ENCODE measurements around the gene LPCAT1.
"Not testable (repeated sequence)": the region's sequence is repeated elsewhere in the genome, so short reads cannot be mapped to it uniquely, and the experiment has no call there.

LPCAT1 gene

DNA sequence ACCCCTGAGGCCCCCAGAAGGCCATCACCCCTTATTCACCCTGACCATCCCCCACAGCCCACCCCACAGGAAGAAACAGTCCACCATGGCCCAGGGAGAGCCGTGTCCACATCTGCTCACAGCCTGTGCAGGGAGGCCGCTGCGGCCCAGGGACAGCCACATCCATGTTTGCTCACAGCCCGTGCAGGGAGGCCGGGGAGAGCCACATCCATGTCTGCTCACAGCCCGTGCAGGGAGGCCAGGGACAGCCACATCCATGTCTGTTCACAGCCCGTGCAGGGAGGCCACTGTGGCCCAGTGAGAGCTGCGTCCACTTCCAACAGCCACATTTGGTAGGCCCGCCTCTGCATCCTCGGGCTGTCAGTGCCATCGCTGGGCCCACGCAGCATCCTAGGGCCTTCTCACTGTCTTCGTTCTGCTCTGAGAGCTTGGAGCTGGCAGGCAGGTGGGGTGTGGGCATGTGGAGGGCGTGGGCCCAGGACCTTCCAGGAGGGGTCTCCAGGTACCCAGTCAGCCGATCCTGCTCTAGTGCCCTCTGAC is 38.1 kb downstream of the LPCAT1 start:
- DNase-seq (ENCODE audit: extremely low spot score, insufficient read length, low read depth) (no peak), FAIRE-seq (no peak)

DNA sequence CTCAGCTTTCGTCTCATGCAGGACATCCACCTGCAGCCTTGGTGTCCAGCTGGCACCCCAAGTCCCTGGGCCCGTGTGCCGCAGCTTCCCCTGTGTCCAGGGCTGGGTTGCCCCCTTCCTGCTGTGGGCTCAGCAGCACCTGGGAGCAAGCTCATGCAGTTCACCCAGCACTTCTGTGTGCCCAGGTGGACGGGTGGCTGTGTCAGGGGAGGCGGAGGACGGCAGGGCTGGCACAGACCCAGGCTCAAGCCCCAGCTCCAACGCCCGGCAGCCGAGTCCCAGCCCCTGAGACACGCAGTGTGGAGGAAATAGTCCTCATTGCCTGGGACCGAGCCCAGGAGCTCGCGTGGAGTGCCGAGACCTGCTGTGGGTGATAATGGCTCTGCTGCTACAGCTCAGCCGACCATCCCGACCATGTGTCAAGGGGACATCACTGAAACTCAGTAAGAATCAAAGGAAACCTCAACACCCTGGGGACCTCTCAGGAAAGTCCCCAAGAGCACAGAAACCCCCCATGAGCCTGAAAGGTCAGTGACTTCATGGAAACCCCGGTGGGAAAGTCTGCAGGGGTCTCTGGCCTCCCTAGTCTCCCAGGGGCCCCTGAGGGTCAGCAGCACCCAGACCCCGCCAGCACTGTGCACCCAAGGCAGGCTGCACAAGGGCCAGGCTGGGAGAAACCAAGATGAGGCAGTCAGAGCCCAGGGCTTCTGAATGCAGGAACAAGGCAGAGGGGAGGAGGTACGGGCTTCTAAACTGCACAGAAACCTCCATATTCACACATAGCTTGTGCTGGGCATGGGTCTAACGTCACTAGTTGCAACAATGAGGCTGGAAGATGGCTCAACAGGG is 38.8 kb downstream of the LPCAT1 start:
- DNase-seq (ENCODE audit: extremely low spot score, insufficient read length, low read depth): peak; percentile 70
- FAIRE-seq: peak; percentile 91

DNA sequence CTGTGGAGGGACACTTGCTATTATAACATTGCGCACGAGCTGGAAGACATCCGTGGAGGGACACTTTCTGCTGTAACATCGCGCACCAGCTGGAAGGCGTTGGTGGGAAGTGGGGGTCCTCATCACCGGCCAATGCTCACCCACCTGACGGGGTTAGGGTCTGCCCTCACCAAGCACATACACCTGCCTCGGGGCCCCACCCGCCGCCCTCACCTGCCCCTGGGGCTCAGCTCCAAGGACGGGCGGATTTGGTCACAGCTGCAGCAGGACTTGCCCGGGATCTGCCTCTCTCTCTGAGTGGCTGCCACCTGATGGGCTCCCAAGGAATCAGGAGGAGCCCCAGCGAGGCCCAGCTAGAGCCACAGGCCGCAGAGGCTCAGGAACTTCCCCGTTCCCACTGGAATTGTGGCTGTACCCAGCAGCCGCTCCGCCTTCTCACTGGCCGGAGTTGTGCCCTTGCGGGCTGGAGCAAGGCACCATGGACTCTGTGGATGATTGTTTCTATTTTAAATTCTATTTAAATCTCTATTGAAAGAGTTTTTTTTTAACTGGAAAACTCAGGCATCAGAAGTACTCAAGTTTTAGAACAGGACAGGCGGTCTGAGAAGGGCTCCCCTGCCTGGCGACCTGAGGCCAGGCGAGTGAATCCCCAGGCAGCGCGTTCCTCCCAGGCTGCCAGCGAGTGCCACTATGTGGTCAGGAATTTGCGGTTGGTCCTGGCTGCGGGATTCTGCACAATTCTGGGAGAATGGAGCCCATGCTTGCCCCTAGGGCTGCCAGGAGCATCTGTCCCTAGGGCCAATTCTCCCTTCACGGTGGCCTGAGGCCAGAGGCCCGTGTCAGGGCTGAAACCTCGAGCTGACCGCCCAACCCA is 39.7 kb downstream of the LPCAT1 start:
- DNase-seq (ENCODE audit: extremely low spot score, insufficient read length, low read depth): no peak
- FAIRE-seq: no peak

DNA sequence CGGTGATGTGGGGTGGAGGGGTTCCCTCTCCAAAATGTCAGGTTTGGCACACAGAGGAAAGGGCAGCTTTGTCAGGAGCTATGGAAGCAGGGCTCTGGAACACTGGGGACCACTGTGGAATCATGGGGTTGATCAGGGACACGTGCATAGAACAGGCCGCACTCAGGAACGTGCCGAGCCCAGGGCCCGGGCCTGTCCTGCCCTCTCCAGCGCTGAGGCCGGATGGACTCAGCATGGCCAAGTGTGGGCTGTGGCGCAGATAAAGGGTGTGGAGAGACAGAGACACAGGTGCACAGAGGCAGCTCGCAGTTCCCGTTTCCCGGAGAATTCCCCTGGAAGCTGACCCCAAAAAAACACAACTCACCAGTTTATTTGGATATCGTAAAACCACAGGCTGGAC is 40.7 kb downstream of the LPCAT1 start:
- DNase-seq (ENCODE audit: extremely low spot score, insufficient read length, low read depth): no peak
- no peak for FAIRE-seq

DNA sequence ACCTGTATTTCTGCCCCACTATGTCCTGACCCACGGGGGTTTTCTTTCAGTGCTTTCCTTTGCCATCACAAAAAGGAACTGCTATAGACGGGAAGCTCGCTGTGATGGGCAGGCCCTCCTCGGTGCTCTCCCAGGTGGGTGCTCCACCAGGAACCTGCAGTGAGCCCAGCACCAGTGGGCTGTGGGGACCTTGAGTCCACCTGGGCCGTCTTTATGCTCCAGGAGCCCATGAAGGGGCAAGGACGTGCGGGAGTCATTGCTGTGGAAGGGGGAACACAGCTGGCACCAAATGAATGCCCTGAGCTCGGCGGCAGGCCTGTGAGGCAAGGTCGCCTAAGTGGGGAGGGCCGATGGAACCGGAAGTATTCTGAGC is 41.8 kb downstream of the LPCAT1 start:
- DNase-seq (ENCODE audit: extremely low spot score, insufficient read length, low read depth): no peak
- FAIRE-seq: no peak

DNA sequence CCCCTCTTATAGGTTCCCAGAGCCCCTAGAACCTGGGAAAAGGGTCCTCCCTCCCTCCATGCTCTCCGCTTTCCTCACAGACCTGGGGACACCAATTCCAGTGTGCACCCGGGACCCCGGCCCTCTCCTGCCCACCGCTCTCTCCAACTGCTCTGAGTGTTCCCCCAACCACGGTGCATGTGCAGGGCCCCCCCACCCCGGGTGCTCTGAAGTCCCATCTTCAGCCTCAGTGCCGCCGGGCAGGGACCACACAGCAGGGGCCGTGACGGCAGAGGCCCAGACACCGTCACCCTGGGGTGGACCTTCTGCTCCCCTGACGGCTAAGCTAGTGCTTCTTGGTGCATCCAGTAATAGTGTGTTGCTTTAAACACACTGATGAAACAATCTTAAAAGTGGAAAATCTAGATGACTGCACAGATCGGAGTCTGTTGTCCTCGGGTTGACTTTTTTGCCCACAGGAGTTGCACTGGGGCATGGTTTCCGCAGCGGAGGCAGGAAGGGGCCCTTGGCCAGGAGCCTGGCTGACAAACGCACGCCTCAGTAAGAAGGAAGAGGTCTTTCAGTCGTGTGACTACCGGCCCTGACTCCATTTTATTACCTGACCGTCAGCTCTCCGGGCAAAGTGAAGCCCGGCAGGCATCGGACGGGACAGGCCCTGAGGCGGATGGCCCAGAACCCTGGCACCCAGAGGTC is 42.3 kb downstream of the LPCAT1 start:
- FAIRE-seq (no peak), DNase-seq (ENCODE audit: extremely low spot score, insufficient read length, low read depth) (no peak)

DNA sequence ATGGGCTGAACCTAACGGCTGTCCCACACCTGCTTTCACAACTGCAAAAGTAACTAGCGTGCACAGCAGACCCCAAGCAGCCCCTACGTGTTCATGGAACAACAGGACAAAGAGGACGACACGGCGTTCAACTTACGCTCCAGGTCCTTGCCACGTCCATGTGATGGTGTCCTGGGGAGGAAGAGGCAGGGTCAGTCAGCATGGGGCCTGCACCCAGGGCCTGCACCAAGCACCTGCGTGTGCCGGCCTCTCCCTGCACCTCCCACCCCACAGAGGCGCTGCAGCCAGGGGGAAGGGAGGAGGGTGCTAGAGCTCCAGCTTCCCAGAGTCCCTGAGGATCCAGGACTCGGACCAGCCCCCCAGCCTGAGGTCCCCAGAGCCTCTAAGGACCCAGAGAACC is 43.0 kb downstream of the LPCAT1 start:
- FAIRE-seq: peak; percentile 50
- DNase-seq (ENCODE audit: extremely low spot score, insufficient read length, low read depth): no peak

DNA sequence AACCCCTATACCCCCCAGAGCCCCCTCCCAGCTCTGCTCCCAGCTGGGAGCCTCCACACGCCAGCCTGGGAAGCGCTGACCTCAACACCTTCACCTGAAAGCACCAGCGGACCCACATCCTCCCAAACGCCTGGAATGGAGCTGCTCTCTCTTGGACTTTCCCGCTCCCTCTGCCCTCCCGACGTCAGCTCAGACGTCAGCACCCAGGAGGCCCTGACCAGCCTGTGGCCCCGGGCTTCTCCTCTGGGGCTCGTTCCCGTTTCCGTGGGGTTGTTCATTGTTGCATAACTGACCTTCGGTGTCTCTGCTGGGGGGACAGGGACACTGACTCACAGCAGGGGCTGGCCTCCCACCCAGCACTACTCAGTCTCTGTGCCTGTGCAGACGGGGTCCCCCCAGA is 43.5 kb downstream of the LPCAT1 start:
- FAIRE-seq (no peak), DNase-seq (ENCODE audit: extremely low spot score, insufficient read length, low read depth) (no peak)

DNA sequence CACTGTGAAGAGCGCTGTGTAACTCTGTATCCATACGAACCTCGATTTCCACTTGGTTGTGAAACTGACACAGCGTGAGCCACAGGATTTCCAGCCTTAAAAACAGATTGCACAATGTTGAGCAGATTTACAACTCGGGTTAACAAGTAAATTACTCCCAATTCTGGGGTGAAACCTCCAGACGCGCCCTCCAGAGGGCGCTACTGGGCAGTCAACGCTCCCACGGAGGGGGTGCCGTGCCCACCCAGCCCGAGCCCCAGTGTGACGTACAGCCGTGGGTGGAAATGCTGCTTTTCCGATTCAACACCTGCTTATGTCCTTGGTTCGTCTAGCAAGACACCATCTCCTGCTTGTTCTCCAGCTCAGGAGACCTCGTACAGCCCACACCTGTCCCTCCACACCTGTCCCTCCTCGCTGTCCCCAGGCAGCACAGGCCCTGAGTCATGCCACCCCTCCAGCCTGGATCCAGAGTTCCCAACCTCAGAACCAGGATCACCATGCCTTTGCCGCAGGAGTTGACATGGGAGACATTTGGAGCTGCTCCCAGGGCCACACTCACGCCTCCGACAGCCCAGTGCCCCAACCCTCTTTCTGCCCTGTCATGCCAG is 44.1 kb downstream of the LPCAT1 start:
- FAIRE-seq (peak; percentile 63), DNase-seq (ENCODE audit: extremely low spot score, insufficient read length, low read depth) (no peak)

DNA sequence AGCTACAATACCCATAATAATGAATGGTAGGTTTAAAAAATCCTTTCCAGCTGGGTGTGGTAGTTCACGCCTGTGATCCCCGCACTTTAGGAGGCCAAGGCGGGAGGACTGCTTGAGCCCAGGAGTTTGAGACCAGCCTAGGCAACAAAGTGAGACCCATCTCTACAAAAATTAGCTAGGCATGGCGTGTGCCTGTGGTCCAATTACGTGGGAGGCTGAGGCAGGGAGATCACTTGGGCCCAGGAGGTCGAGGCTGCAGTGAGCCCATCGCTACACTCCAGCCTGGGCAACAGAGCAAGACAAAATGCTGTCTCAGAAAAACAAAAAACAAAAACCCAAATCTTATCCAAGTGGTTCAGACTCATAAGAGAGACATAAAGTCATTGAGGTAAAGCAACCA is 44.7 kb downstream of the LPCAT1 start:
- FAIRE-seq: no peak
- DNase-seq (ENCODE audit: extremely low spot score, insufficient read length, low read depth): no peak

DNA sequence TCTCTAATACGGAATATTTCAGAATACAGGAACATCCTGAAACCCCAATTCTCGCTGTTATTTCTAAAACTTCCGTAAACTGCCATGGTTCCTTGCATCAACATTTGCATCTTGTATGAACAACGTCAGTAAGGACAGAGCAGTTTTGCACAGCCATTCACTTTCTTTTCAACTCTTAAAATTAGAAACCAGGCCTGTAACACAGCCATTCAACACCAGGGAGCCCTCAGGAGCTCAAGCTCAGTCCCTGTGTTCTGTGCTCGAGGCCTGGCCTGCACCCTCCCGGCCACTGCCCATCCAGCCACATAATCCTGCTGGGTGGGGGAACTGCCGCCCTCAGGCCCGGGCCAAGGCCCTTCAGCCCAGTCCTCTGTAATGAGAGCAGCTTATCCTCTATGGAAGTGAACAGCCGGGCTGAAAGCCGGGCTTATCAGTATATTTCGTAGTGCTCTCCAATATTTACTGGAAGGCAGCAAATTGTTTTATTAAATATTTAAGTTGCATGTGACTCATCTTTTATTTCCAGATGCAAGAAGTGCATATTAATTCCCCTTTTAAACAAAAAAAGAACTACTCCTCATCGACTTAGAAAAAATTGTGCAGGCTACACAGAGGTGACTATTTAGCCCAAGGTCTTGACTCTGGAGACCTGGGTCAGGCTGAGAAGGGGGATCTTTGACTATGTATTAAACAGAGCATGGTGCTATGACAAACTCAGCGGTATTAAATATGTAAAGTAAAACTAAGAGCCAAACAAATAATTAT is 45.3 kb downstream of the LPCAT1 start:
- no peak for DNase-seq (ENCODE audit: extremely low spot score, insufficient read length, low read depth)
- FAIRE-seq: no peak

DNA sequence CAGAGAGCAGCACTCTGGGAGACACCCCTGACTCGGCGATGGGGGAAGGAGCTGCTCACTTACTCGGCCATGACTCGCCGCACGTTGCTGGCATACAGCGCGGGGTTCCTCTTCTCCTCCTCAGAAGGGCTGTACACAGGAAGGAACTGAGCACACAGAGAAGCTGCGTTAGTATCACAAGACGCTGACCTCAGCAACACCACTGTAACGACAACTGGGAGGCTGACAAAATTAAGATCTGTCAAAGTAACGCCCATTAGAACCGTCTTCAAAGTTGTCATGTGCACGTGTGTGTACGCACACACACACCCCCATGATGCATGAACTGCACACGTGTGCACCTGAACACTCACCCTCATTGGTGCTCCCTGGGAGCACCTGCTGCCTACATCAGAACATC is 46.4 kb downstream of the LPCAT1 start:
- FAIRE-seq (no peak), DNase-seq (ENCODE audit: extremely low spot score, insufficient read length, low read depth) (no peak)

DNA sequence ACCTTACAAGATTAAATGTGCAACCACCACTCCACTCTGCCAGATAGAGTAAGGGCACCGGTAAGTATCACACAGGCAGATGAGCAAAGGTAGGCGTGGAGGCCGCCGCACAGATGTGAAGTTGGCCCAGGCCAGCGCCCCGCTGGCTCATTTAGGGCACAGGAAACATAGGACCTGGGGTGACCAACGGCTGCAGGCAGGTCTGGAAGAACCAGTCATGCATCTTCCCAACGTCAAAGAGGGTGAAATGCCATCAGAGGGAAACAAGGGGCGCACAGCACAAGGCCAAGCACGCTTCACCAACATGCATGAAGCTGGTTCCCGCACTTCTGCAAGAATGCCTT is 46.8 kb downstream of the LPCAT1 start:
- DNase-seq (ENCODE audit: extremely low spot score, insufficient read length, low read depth): no peak
- FAIRE-seq: no peak

DNA sequence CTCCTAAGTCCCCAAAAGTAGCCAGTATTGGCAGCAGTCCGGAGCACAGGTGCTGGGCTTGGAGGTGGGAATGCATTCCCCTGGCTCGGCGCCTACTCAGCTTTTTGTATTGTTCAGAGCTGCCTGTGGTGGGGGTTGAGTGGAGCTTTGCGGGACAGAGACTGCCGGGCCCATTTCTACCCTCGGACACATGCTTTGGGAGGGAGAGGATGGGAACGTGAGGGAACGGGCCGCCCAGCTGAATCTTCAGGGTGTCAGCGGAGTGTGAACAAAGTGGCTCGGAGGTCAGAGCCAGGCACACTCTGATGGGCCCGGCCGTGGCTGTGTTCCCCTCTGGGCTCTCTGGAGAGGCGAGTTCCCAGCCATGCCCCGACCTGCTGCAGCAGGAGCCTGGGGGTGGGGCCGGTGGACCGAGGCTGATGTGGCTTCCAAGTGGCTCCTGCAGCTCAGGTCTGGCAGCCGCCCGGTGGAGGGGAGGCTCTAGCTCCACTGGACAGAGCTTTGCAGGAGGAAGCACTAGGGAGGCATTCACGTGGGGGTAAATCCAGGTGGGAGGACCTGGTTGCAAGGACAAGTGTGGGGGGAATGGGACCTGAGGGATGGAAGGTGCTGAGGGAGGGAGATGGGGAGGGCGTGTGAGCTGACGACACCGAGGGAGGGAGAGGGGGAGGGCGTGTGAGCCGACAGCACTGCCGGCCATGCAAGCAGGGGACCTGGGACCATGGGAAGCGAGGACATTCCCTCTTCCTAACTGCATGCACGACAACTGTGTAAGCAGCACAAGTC is 47.4 kb downstream of the LPCAT1 start:
- no peak for DNase-seq (ENCODE audit: extremely low spot score, insufficient read length, low read depth)
- FAIRE-seq: no peak

DNA sequence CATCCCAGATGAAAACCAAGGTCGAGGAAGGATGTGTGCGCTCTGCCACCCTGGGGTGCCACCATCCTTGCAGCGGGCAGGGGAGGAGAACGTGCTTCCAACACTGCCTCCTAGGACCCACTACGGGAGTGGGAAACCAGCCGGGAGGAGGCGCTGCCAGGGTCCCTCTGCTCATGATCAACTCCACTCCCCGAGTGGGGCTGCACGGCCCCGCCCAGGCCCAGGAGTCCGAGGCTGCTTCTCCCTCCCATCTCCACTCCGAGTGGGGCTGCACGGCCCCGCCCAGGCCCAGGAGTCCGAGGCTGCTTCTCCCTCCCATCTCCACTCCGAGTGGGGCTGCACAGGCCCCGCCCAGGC is 48.2 kb downstream of the LPCAT1 start:
- DNase-seq (ENCODE audit: extremely low spot score, insufficient read length, low read depth); FAIRE-seq: not testable (repeated sequence)

DNA sequence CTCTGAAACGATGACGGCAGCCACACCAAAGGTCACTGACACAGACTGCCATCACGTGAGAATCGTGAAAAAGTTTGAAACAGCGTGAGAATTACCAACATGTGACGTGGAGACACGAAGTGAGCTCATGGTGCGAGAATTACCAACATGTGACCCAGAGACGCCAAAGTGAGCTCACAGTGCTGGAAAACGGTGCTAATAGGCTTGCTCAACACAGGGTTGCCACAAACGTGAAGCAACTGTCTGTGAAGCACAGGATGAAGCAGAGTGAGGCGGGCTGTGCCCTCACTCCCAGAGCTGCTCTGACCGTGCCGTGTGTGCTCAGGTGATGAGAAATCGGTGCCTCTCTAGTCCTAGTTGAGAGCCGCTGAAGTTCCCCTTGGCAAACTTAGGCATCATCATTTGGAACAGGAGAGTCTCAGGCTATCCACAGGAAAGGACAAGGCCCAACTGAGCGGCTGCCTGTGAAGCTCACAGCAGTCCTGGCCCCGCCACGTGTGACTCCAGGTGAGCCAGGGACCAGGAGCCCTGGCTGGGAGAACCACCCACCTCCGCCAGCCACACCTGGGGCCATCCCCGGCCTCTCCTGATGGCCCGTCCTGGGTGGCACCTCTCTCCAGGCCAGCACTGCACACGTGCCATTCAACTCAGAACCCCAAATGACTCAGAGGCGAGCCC is 48.8 kb downstream of the LPCAT1 start:
- DNase-seq (ENCODE audit: extremely low spot score, insufficient read length, low read depth) (no peak), FAIRE-seq (no peak)

DNA sequence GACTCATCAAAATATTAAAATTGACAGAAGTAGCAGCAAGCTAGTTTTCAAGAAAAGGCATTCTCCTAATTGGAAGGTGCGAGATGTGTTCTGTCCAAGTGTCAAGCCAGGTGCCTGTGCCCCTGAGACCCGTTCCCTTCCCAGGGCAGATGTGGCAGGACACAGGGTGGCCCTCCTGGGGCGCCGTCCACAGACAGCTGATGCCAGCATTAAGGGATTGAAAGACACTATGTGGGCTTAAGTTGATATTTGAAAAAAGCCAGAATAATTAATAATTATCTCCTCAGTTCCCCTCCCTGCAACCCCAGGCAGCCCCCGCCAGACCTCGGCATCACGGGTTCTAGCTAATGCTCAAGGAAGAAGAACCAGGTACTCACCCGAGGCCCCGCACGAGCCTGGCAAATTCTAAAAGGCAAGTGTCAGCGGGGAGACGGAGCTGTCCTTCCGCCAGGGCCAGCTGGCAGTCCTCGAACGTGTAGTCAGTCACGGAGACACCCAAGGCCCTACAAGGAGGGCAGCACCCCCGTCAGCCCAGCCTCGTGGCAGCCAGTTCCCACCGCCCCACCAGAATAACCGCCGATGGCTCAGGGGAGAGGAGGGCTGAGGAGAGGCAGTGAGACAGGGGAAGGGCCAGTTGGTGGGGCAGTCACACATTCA is 49.4 kb downstream of the LPCAT1 start:
- FAIRE-seq: no peak
- no peak for DNase-seq (ENCODE audit: extremely low spot score, insufficient read length, low read depth)

DNA sequence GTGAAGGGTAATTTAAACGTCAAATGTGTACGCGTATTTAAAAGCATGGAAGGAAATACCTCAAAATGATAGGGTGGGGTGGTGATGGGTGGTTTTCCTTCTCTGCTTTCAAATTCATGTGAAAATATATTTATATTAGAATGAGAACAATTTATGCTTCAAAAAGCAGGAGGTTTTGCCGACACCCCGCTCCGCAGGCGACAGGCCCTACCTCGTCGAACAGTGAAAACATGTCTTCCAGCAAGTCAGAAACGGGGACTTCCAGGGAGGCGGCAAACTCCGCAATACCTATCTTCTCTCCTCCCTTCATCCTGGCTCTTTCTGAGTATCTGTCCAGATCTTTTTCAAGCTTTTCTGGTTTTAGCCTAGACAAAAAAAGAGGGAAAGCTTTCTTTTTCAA is 50.0 kb downstream of the LPCAT1 start:
- FAIRE-seq (no peak), DNase-seq (ENCODE audit: extremely low spot score, insufficient read length, low read depth) (no peak)
